Panc1 (cell line): ENCODE measurements around the gene ALG2. TPM values are rescaled to one million over a fixed set of nuclear protein-coding genes. Genes with fewer than 3 reads are reported as not detected.

Experiments used
- ATAC-seq: fragments of 200-7000 bp; cut with Tn5 transposase; 2 replicates; pipeline ENCODE4 v1.9.1; 2020; ENCODE audit warnings: mild to moderate bottlenecking, moderate library complexity
- BruUV-seq: library from RNA; stranded (reverse); fragments of 400-500 nt; replicated peaks from 2 replicates; lab custom pipeline; 2021; lab: Mats Ljungman, UMichigan
- CTCF ChIA-PET: fragments of 300-600 bp; sonication (Branson Sonifier 250); formaldehyde crosslinking; loops from one replicate; lab custom pipeline; 2022; ENCODE audit warnings: antibody characterized with exemption; lab: Charles Lee
- POLR2A ChIA-PET: fragments of 300-600 bp; sonication (Branson Sonifier 250); formaldehyde crosslinking; loops from one replicate; lab custom pipeline; 2022; ENCODE audit warnings: antibody characterized with exemption; lab: Charles Lee
- DNase-seq: peaks from one replicate; pipeline ENCODE4 v3.0.0-alpha.2; 2010; ENCODE audit warnings: low read depth, low spot score
- H3K27ac ChIP-seq: 2 replicates; pipeline ENCODE4 v1.5.1; 2011; ENCODE audit warnings: mild to moderate bottlenecking, low read length, inconsistent platforms
- H3K27me3 ChIP-seq: fragments of 200-500 bp; sonication (Bioruptor generic); 2 replicates; pipeline ENCODE4 v1.6.0; 2014; ENCODE audit warnings: low read length, inconsistent platforms; ENCODE audit not compliant: control insufficient read depth, insufficient read depth
- H3K36me3 ChIP-seq: fragments of 200-500 bp; sonication (Bioruptor generic); 2 replicates; pipeline ENCODE4 v1.5.1; 2014; ENCODE audit warnings: inconsistent platforms, mild to moderate bottlenecking, low read length, moderate library complexity; ENCODE audit not compliant: control insufficient read depth, insufficient read depth
- H3K4me1 ChIP-seq: 2 replicates; pipeline ENCODE4 v1.5.1; 2011; ENCODE audit warnings: inconsistent platforms, mild to moderate bottlenecking, low read length, moderate library complexity; ENCODE audit not compliant: control insufficient read depth, insufficient read depth
- H3K4me3 ChIP-seq, 2 experiments: 2 replicates each; pipeline ENCODE4 v1.5.1; 2011 to 2012; ENCODE audit warnings: low read depth in 2 of 2, low read length in 2 of 2, mild to moderate bottlenecking in 2 of 2, inconsistent platforms in 1 of 2, moderate library complexity in 1 of 2
- H3K9me3 ChIP-seq: fragments of 200-500 bp; sonication (Bioruptor generic); 2 replicates; pipeline ENCODE4 v1.5.1; 2014; ENCODE audit warnings: low read depth, mild to moderate bottlenecking, inconsistent platforms, low read length, moderate library complexity; ENCODE audit not compliant: control insufficient read depth, insufficient read depth
- POLR2AphosphoS5 ChIP-seq: IDR thresholded peaks from 2 replicates; pipeline ENCODE4 v1.6.1; 2012; ENCODE audit warnings: mild to moderate bottlenecking, low read depth, low read length, moderate library complexity
- SIN3A ChIP-seq: IDR thresholded peaks from 2 replicates; pipeline ENCODE4 v1.6.1; 2012; ENCODE audit warnings: low read depth, mild to moderate bottlenecking, low read length, moderate library complexity, borderline replicate concordance; ENCODE audit not compliant: insufficient read depth
- TCF7L2 ChIP-seq: IDR thresholded peaks from 2 replicates; pipeline ENCODE4 v1.6.1; 2011; ENCODE audit warnings: mild to moderate bottlenecking, low read depth, low read length, inconsistent platforms
- in situ Hi-C: cut with HindIII; loops from 2 replicates; pipeline ENCODE4 v1.10.0; 2016; ENCODE audit warnings: low sequenced_read_pairs, low pct_unique_long_range_greater_than_20kb
- intact Hi-C: fragments of 100-400 bp; cut with micrococcal nuclease; formaldehyde crosslinking; loops from one replicate; pipeline ENCODE4 v1.10.0; 2022; ENCODE audit not compliant: unreplicated experiment
- total RNA-seq: library from RNA; stranded (reverse); gene quantifications from one replicate; pipeline ENCODE4 v1.2.1, GENCODE V29; 2021; ENCODE audit not compliant: unreplicated experiment
- TF ChIP-seq, protein P1 (sequence below), 2 experiments: IDR thresholded peaks; 2 replicates each; pipeline ENCODE4 v1.6.1; 2011 to 2012; ENCODE audit warnings: low read depth in 2 of 2, control low read depth in 1 of 2, low read length in 1 of 2, mild to moderate bottlenecking in 1 of 2, moderate library complexity in 1 of 2; ENCODE audit not compliant: insufficient read depth in 1 of 2
- TF ChIP-seq, protein P2 (sequence below): fragments of 450-650 bp; IDR thresholded peaks from 2 replicates; pipeline ENCODE4 v1.5.1; 2017; ENCODE audit warnings: mild to moderate bottlenecking

ALG2 gene
- total RNA-seq, 1 experiment from 2014 or later, result 20.8 TPM

DNA sequence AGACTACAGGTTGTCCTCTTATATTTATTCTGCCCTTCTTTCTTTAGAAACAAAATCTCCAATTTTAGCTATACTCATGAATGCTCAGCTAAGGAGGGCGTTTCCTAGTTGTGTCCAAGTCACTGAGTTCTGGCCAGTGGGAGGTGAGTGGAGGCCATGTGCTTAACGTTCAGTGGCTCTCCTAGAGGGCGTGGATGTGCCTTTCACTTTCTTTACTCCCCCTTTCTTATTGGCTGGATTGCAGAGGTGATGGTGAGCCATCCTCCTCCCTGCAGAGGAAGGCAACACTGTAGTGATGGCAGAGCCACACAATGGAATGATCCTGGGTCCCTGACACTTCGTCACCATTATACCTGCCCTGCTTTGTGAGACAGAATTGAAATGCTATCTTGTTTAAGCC lies 54.6 kb downstream of the ALG2 start:
- TF ChIP-seq TCF7L2 (no peak), POLR2AphosphoS5 (no peak), SIN3A (no peak)
- TF ChIP-seq, protein P1, sequence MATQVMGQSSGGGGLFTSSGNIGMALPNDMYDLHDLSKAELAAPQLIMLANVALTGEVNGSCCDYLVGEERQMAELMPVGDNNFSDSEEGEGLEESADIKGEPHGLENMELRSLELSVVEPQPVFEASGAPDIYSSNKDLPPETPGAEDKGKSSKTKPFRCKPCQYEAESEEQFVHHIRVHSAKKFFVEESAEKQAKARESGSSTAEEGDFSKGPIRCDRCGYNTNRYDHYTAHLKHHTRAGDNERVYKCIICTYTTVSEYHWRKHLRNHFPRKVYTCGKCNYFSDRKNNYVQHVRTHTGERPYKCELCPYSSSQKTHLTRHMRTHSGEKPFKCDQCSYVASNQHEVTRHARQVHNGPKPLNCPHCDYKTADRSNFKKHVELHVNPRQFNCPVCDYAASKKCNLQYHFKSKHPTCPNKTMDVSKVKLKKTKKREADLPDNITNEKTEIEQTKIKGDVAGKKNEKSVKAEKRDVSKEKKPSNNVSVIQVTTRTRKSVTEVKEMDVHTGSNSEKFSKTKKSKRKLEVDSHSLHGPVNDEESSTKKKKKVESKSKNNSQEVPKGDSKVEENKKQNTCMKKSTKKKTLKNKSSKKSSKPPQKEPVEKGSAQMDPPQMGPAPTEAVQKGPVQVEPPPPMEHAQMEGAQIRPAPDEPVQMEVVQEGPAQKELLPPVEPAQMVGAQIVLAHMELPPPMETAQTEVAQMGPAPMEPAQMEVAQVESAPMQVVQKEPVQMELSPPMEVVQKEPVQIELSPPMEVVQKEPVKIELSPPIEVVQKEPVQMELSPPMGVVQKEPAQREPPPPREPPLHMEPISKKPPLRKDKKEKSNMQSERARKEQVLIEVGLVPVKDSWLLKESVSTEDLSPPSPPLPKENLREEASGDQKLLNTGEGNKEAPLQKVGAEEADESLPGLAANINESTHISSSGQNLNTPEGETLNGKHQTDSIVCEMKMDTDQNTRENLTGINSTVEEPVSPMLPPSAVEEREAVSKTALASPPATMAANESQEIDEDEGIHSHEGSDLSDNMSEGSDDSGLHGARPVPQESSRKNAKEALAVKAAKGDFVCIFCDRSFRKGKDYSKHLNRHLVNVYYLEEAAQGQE (IDR thresholded peaks at IDR 0.05; ENCODE audit: insufficient read depth in 1 of 2, low read depth in 2 of 2, low read length in 1 of 2), result no peak
- TF ChIP-seq, protein P2, sequence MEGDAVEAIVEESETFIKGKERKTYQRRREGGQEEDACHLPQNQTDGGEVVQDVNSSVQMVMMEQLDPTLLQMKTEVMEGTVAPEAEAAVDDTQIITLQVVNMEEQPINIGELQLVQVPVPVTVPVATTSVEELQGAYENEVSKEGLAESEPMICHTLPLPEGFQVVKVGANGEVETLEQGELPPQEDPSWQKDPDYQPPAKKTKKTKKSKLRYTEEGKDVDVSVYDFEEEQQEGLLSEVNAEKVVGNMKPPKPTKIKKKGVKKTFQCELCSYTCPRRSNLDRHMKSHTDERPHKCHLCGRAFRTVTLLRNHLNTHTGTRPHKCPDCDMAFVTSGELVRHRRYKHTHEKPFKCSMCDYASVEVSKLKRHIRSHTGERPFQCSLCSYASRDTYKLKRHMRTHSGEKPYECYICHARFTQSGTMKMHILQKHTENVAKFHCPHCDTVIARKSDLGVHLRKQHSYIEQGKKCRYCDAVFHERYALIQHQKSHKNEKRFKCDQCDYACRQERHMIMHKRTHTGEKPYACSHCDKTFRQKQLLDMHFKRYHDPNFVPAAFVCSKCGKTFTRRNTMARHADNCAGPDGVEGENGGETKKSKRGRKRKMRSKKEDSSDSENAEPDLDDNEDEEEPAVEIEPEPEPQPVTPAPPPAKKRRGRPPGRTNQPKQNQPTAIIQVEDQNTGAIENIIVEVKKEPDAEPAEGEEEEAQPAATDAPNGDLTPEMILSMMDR, result no peak
- no peaks in the 10 kb centered on the region for H3K9me3 ChIP-seq
- DNase-seq (no peak), ATAC-seq (no peak)
- ChIA-PET CTCF (no interaction called here), POLR2A (no interaction called here)
- in situ Hi-C loops (no loop called here), intact Hi-C loops (no loop called here)
- H3K36me3 ChIP-seq, result no peaks in the 10 kb centered on the region
- no peaks in the 10 kb centered on the region; the same call in 1 of the 2 replicates for H3K4me1 ChIP-seq
- H3K27ac ChIP-seq, result no peak overlapping the region
- H3K4me3 ChIP-seq, result no peak overlapping the region
- BruUV-seq, result no TSS peak
- H3K27me3 ChIP-seq, result no peaks in the 10 kb centered on the region

Other genes starting within 250 kb of the ALG2 start
- 22.2 TPM for gene TGFBR1, start 116.8 kb downstream of the ALG2 start, total RNA-seq
- 90.4 TPM for gene SEC61B, start 340 bp upstream of the ALG2 start, total RNA-seq